NT2/D1 (cell line): ENCODE data around the gene CASK.

Source experiments
- SUZ12 ChIP-seq: IDR thresholded peaks from 2 replicates; pipeline ENCODE4 v1.6.1; 2011; ENCODE audit not compliant: insufficient read length, insufficient read depth; ENCODE audit errors: extremely low read depth
- ZNF274 ChIP-seq: IDR thresholded peaks from 2 replicates; pipeline ENCODE4 v1.6.1; 2011; ENCODE audit warnings: mild to moderate bottlenecking, low read depth, low read length

- TF ChIP-seq SUZ12 (no peak), ZNF274 (no peak)
Observed at GRCh38 chrX:41707218-41707617, 216.1 kb downstream of the CASK start.
